Endothelial cell of umbilical vein (primary cell): ENCODE measurements around the gene POLA1. TPM values are rescaled to one million over a fixed set of nuclear protein-coding genes. Genes with fewer than 3 reads are reported as not detected.

Source experiments
- BruUV-seq: library from RNA; stranded (reverse); fragments of 400-500 nt; replicated peaks from 2 replicates; lab custom pipeline; 2021; lab: Mats Ljungman, UMichigan
- CTCF ChIA-PET: fragments of 300-600, 350-600 bp; sonication (Branson Sonifier 250); formaldehyde crosslinking; loops from one replicate; lab custom pipeline; 2021; ENCODE audit warnings: antibody characterized with exemption, inconsistent platforms; lab: Charles Lee
- POLR2A ChIA-PET: fragments of 300-600, 350-600 bp; sonication (Branson Sonifier 250); formaldehyde crosslinking; loops from one replicate; lab custom pipeline; 2021; ENCODE audit warnings: antibody characterized with exemption, inconsistent platforms; lab: Charles Lee
- DNase-seq: peaks from one replicate; pipeline ENCODE4 v3.0.0-alpha.2; 2011; ENCODE audit warnings: low read depth, low spot score
- FAIRE-seq: peaks from 2 replicates; lab custom pipeline; 2011; peaks lifted over from hg19 to GRCh38; lab: Jason Lieb, UNC
- H2AFZ ChIP-seq: 2 replicates; pipeline ENCODE4 v1.6.0; 2012; ENCODE audit warnings: low read depth, low read length, control low read depth, inconsistent platforms
- H3K27ac ChIP-seq: 2 replicates; pipeline ENCODE4 v1.5.1; 2011; ENCODE audit warnings: low read depth, mild to moderate bottlenecking, control low read depth, low read length, moderate library complexity; ENCODE audit not compliant: insufficient read depth
- H3K27me3 ChIP-seq, 2 experiments: 2 replicates each; pipeline versions ENCODE4 v1.6.0 to v1.6.1; 2011; ENCODE audit warnings: low read length in 2 of 2, mixed read lengths in 1 of 2; ENCODE audit not compliant: control insufficient read depth in 2 of 2, insufficient read depth in 2 of 2
- H3K36me3 ChIP-seq, 2 experiments: 2 replicates in 1 of 2; 3 replicates in 1 of 2; pipeline ENCODE4 v1.5.1; 2011; ENCODE audit warnings: low read length in 2 of 2, mild to moderate bottlenecking in 1 of 2, moderate library complexity in 1 of 2; ENCODE audit not compliant: control insufficient read depth in 2 of 2, insufficient read depth in 2 of 2; ENCODE audit errors: extremely low read depth in 1 of 2
- H3K4me1 ChIP-seq: 3 replicates; pipeline ENCODE4 v1.5.1; 2011; ENCODE audit warnings: mild to moderate bottlenecking, low read length; ENCODE audit not compliant: control insufficient read depth, insufficient read depth; ENCODE audit errors: extremely low read depth
- H3K4me2 ChIP-seq: 2 replicates; pipeline ENCODE4 v1.6.1; 2011; ENCODE audit warnings: low read length, control low read depth, mixed read lengths; ENCODE audit not compliant: insufficient read depth
- H3K4me3 ChIP-seq, 3 experiments: fragments of 200-600 bp in 1 of 3; sonication (generic), shearing (Covaris generic) in 1 of 3; replicated peaks in 1 of 3; 2 replicates each; pipeline ENCODE4 v1.5.1; 2011 to 2016; ENCODE audit warnings: control low read depth in 3 of 3, low read length in 3 of 3, mild to moderate bottlenecking in 2 of 3, inconsistent platforms in 1 of 3, low read depth in 1 of 3, moderate library complexity in 1 of 3; ENCODE audit not compliant: insufficient read depth in 1 of 3
- H3K79me2 ChIP-seq: 2 replicates; pipeline ENCODE4 v1.6.0; 2012; ENCODE audit warnings: low read length, inconsistent platforms; ENCODE audit not compliant: control insufficient read depth, insufficient read depth
- H3K9ac ChIP-seq: replicated peaks from 2 replicates; pipeline ENCODE3; 2011; ENCODE audit warnings: low read length, control low read depth; ENCODE audit not compliant: insufficient read depth; ENCODE audit errors: extremely low read depth
- H3K9me1 ChIP-seq: replicated peaks from 3 replicates; pipeline ENCODE4 v1.6.0; 2011; ENCODE audit warnings: mild to moderate bottlenecking, low read length; ENCODE audit not compliant: control insufficient read depth, insufficient read depth; ENCODE audit errors: extremely low read depth
- H3K9me3 ChIP-seq: replicated peaks from 2 replicates; pipeline ENCODE4 v1.5.1; 2012; ENCODE audit warnings: low read length, inconsistent platforms; ENCODE audit not compliant: control insufficient read depth, insufficient read depth
- H4K20me1 ChIP-seq: replicated peaks from 2 replicates; pipeline ENCODE3; 2011; ENCODE audit warnings: mild to moderate bottlenecking, low read length; ENCODE audit not compliant: control insufficient read depth, insufficient read depth; ENCODE audit errors: extremely low read depth
- CTCF ChIP-seq, 2 donors: IDR thresholded peaks; 1 replicate in 1 of 2; 2 replicates in 1 of 2; pipeline ENCODE4 v1.5.1; 2011; ENCODE audit warnings: low read length in 2 of 2, mild to moderate bottlenecking in 2 of 2, moderate library complexity in 2 of 2, control low read depth in 1 of 2, inconsistent platforms in 1 of 2, low read depth in 1 of 2; ENCODE audit not compliant: insufficient read depth in 1 of 2; ENCODE audit errors: extremely low read depth in 1 of 2
- EZH2 ChIP-seq: IDR thresholded peaks from 2 replicates; pipeline ENCODE4 v1.6.1; 2012; ENCODE audit warnings: borderline replicate concordance, low read depth, mild to moderate bottlenecking, moderate library complexity, low read length, inconsistent platforms; ENCODE audit not compliant: severe bottlenecking
- FOS ChIP-seq: IDR thresholded peaks from 2 replicates; pipeline ENCODE4 v1.6.1; 2011; ENCODE audit warnings: mild to moderate bottlenecking, low read length, moderate library complexity, borderline replicate concordance; ENCODE audit not compliant: insufficient read depth
- GATA2 ChIP-seq: IDR thresholded peaks from 2 replicates; pipeline ENCODE4 v1.7.0; 2011; ENCODE audit warnings: low read depth, mild to moderate bottlenecking, moderate library complexity, mixed read lengths, low read length; ENCODE audit not compliant: insufficient read length, insufficient read depth
- JUN ChIP-seq: IDR thresholded peaks from 2 replicates; pipeline ENCODE4 v1.6.1; 2011; ENCODE audit warnings: borderline replicate concordance, low read depth; ENCODE audit not compliant: insufficient read length, insufficient read depth
- MAX ChIP-seq: IDR thresholded peaks from 2 replicates; pipeline ENCODE4 v1.6.1; 2011; ENCODE audit not compliant: insufficient read depth, insufficient read length
- MYC ChIP-seq: IDR thresholded peaks from one replicate; pipeline ENCODE4 v1.6.1; 2011; ENCODE audit warnings: mild to moderate bottlenecking, low read depth, low read length
- POLR2A ChIP-seq: IDR thresholded peaks from 2 replicates; pipeline ENCODE4 v1.6.1; 2012; ENCODE audit warnings: low read depth, mild to moderate bottlenecking, control low read depth, low read length
- POLR2AphosphoS5 ChIP-seq: IDR thresholded peaks from 2 replicates; pipeline ENCODE4 v1.6.1; 2012; ENCODE audit warnings: low read depth, mild to moderate bottlenecking, control low read depth, low read length, moderate library complexity; ENCODE audit not compliant: insufficient read depth
- dilution Hi-C: fragments of 300-500 bp; cut with MboI; formaldehyde crosslinking; loops from one replicate; pipeline ENCODE4 v1.15.0; 2019; ENCODE audit warnings: low sequenced_read_pairs; ENCODE audit not compliant: extremely low pct_ligation_motif_present
- intact Hi-C: fragments of 100-400 bp; cut with micrococcal nuclease; formaldehyde crosslinking; loops from one replicate; pipeline ENCODE4 v1.10.0; 2022
- polyA plus RNA-seq, 4 experiments: library from polyadenylated mRNA; depleted of rRNA in 3 of 4; stranded (reverse) in 3 of 4; unstranded in 1 of 4; fragments of >200 nt; gene quantifications; 2 replicates each; pipeline versions ENCODE4 v1.2.1 to v1.2.3, GENCODE V29; 2011 to 2012; ENCODE audit warnings: missing spikeins in 1 of 4
- total RNA-seq: library from RNA; stranded (reverse); gene quantifications from 2 replicates; pipeline ENCODE4 v1.2.3, GENCODE V29; 2021

The POLA1 gene
- total and polyA plus RNA-seq, 2 donors (not counting 3 experiments of a cell fraction or from before 2014, with no cell fraction given): 1.8 to 18.6 TPM

GRCh38 chrX:24741330-24741729 is 47.6 kb downstream of the POLA1 start:
- no peaks in the 10 kb centered on the region for H3K27me3 ChIP-seq
- H3K4me2 ChIP-seq: no peak overlapping the region
- BruUV-seq: no TSS peak
- no peaks in the 10 kb centered on the region for H4K20me1 ChIP-seq
- H3K27ac ChIP-seq: no peak overlapping the region
- TF ChIP-seq POLR2AphosphoS5: no peak
- no peak for TF ChIP-seq CTCF (IDR thresholded peaks at IDR 0.05; ENCODE audit: extremely low read depth in 1 of 2, insufficient read depth in 1 of 2, low read depth in 1 of 2, low read length in 2 of 2)
- TF ChIP-seq GATA2: no peak
- no peak for TF ChIP-seq MYC
- no peak for TF ChIP-seq FOS
- no peak for TF ChIP-seq MAX
- TF ChIP-seq JUN: no peak
- no peak for TF ChIP-seq POLR2A
- no peak for TF ChIP-seq EZH2
- intact Hi-C loops: no loop called here
- CTCF ChIA-PET: interaction anchor here (1.0 kb wide), 1 partner anchor 97 kb away, joined by 3 read pairs; no protein-coding TSS in a partner anchor
- no peak for DNase-seq
- no peaks in the 10 kb centered on the region for H3K79me2 ChIP-seq
- no peak overlapping the region for H2AFZ ChIP-seq
- H3K9me1 ChIP-seq: no peaks in the 10 kb centered on the region
- FAIRE-seq: no peak
- H3K36me3 ChIP-seq: no peaks in the 10 kb centered on the region
- dilution Hi-C loops: no loop called here
- POLR2A ChIA-PET: no interaction called here
- no peak overlapping the region for H3K9ac ChIP-seq
- no peaks in the 10 kb centered on the region for H3K4me1 ChIP-seq
- H3K9me3 ChIP-seq: no peaks in the 10 kb centered on the region
- no peak overlapping the region for H3K4me3 ChIP-seq
